ENCODE measurements around the gene PTCH1. TPM values are rescaled to one million over a fixed set of nuclear protein-coding genes. Genes with fewer than 3 reads are reported as not detected.
A peak's percentile ranks its signal among the peaks of the same experiment; 100 is the strongest.

PTCH1 gene
- total and polyA plus RNA-seq, 12 donors: 1.6 to 10.0 (median 6.5) TPM

DNA sequence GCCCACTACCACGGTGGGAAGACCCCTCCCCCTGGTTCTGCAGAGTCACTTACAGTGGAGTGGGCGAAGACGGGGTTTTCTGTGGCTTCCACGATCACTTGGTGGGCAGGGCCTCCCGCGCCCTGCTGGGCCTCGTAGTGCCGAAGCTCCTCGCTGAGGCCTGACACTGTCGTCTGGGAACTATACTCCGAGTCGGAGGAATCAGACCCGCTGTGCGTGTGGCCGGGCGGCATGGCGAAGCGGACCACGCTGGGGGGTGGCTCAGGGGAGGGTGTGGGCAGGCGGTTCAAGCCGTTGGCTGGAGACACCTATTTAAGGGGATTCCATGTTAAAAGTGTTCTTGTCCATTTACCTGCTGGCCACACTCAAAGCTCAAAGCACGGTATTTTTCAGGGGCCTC, 67.8 kb downstream of the PTCH1 start:
- H3K27me3 ChIP-seq: no peaks in the 10 kb centered on the region
- DNase-seq (no peak), ATAC-seq (peak in 1 of 8 donors; percentile 35)
- H3K4me1 ChIP-seq: peaks cover 0 to 13% (median 3%) of the 10 kb centered on the region in 9 donors
- WGBS, 2 donors: 92 to 93% methylated on average over 22 of the region's 22 CpGs
- intact Hi-C loops (cut with DNase I): no loop called here
- no peak overlapping the region for H3K4me3 ChIP-seq
- TF ChIP-seq, protein P1, sequence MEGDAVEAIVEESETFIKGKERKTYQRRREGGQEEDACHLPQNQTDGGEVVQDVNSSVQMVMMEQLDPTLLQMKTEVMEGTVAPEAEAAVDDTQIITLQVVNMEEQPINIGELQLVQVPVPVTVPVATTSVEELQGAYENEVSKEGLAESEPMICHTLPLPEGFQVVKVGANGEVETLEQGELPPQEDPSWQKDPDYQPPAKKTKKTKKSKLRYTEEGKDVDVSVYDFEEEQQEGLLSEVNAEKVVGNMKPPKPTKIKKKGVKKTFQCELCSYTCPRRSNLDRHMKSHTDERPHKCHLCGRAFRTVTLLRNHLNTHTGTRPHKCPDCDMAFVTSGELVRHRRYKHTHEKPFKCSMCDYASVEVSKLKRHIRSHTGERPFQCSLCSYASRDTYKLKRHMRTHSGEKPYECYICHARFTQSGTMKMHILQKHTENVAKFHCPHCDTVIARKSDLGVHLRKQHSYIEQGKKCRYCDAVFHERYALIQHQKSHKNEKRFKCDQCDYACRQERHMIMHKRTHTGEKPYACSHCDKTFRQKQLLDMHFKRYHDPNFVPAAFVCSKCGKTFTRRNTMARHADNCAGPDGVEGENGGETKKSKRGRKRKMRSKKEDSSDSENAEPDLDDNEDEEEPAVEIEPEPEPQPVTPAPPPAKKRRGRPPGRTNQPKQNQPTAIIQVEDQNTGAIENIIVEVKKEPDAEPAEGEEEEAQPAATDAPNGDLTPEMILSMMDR (IDR thresholded peaks at IDR 0.05): no peak
- no peak overlapping the region for H3K27ac ChIP-seq
- peaks cover 0 to 99% (median 26%) of the 10 kb centered on the region in 9 donors for H3K36me3 ChIP-seq
- H3K9me3 ChIP-seq: no peaks in the 10 kb centered on the region

DNA sequence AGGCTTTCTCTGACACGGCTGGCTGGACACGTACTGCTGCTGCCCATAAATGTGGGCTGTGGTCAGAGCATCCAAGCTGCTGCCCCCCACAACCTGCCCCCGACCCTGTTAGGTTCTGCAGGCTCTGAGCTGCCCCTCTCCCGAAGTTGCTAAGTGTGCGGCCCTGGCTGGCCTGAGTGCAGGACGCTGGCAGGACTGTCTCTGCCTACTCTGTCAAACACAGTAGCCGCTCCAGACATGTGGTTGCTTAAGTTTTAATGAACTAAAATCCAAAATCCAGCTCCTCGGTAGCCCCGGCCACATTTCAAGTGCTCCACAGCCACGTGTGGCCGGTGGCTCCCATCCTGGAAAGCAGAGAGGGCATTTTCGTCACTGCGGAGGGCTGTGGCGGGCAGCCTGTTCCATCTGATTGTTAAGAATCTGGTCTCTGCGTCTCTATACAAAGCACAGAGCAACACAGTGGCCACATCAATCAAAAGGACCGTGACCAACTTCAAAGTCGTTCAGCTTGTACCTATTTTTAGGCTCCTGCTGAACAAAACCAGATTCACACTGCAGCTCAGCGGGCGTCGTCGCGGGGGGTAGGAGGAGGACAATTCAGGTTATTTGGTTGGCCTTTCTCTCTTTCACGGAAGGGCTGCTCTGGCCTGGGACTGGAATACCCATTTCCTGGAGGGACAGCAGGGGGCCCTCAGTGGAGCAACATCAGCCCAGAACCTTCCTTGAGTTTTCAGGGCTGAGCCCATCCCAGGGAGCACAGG, 68.9 kb downstream of the PTCH1 start:
- intact Hi-C loops (cut with DNase I): no loop called here
- Histone ChIP-seq H3K4me1 (peaks cover 0 to 13% (median 3%) of the 10 kb centered on the region in 9 donors), H3K9me3 (no peaks in the 10 kb centered on the region), H3K27me3 (no peaks in the 10 kb centered on the region), H3K36me3 (peaks cover 0 to 88% (median 25%) of the 10 kb centered on the region in 9 donors), H3K4me3 (no peak overlapping the region), H3K27ac (peak overlapping the region in 8 of 10 donors; percentile 26 to 76 (median 56))
- DNase-seq: peak in 1 of 2 donors; percentile 12
- TF ChIP-seq, protein P1 (IDR thresholded peaks at IDR 0.05): no peak
- ATAC-seq: peak in 7 of 8 donors; percentile 20 to 94 (median 83)
- WGBS, 2 donors: 48 to 64% methylated on average over 23 of the region's 23 CpGs

DNA sequence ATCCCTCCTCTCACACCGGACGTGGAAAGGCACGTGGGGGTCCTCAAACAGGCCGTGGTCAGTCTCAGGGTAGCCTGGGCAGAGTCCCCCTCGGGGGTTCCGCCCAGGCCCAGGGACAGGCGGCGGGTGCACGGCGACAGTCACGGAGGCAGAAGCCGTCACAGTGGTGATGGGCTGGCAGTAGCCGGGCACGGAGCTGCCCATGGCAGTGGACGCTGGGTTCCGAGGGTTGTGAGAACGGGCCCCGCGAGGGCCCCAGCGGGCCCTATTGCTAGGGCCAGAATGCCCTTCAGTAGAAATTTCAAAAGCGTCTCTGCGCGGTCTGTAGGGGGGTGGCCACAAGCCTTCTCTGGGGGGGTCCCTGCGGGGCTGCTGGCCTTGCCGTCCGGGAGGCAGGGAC, 69.8 kb downstream of the PTCH1 start:
- Histone ChIP-seq H3K27me3 (no peaks in the 10 kb centered on the region), H3K36me3 (peaks cover 0 to 80% (median 25%) of the 10 kb centered on the region in 9 donors), H3K27ac (no peak overlapping the region), H3K4me3 (no peak overlapping the region), H3K4me1 (peaks cover 0 to 13% (median 3%) of the 10 kb centered on the region in 9 donors), H3K9me3 (no peaks in the 10 kb centered on the region)
- intact Hi-C loops (cut with DNase I): no loop called here
- peak in 1 of 8 donors; percentile 24 for ATAC-seq
- no peak for DNase-seq
- TF ChIP-seq, protein P1 (IDR thresholded peaks at IDR 0.05): no peak
- 97 to 98% methylated on average over 26 of the region's 26 CpGs for WGBS, 2 donors

DNA sequence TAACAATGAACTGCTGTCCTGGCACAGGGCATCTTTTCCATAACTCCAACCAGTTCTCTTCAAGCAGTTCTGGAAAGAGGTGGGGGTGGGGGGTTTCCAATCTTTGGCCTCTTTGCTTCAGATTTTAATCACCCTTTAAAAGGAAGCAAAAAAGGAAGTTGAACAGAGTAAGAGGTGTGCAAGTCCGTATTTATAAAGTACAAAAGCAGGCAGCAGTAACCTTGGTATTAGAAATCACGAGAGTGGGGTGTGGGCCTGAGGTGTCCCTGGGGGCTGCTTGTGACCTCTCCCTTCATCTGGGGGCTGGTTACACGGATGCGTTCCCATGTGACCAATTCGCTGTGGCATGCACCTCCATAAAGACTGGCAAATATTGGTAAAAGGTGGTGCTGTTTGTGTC, 70.5 kb downstream of the PTCH1 start:
- TF ChIP-seq, protein P1 (IDR thresholded peaks at IDR 0.05): no peak
- no peaks in the 10 kb centered on the region for H3K9me3 ChIP-seq
- H3K27me3 ChIP-seq: no peaks in the 10 kb centered on the region
- H3K36me3 ChIP-seq: peaks cover 0 to 73% (median 25%) of the 10 kb centered on the region in 9 donors
- ATAC-seq (no peak), DNase-seq (no peak)
- no peak overlapping the region for H3K27ac ChIP-seq
- WGBS, 2 donors: 83% methylated on average over 5 of the region's 5 CpGs
- H3K4me1 ChIP-seq: peaks cover 0 to 13% (median 3%) of the 10 kb centered on the region in 9 donors
- intact Hi-C loops (cut with DNase I): no loop called here
- no peak overlapping the region for H3K4me3 ChIP-seq
